NCI-H524 (cell line): ENCODE results near the gene MPRIP.
"Not testable (repeated sequence)": the region's sequence is repeated elsewhere in the genome, so short reads cannot be mapped to it uniquely, and the experiment has no call there.

ENCODE experiments used
- DNase-seq, 2 experiments: peaks; one replicate each; lab custom pipeline; 2025; lab: John Stamatoyannopoulos, UW

Gene MPRIP

DNA sequence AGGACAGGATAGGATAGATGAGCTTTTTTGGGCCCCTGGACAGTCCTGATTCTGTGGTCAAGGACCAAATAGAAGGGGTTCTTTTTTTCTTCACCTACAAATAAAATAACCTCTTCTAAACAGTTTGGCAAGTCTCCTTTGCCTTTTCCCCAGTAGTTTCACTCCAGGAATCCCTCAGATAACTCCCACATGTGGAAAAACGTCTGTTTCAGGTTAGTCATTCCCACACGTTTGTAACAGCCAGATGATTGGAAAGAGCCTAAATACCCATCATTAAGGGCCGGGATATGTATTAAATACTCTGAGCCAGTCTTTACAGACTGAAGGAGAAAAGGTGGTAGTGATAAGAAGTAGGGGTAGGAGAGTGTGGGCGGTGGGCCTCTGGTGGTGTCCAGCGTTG is 105.6 kb downstream of the MPRIP start:
- DNase-seq: no peak

DNA sequence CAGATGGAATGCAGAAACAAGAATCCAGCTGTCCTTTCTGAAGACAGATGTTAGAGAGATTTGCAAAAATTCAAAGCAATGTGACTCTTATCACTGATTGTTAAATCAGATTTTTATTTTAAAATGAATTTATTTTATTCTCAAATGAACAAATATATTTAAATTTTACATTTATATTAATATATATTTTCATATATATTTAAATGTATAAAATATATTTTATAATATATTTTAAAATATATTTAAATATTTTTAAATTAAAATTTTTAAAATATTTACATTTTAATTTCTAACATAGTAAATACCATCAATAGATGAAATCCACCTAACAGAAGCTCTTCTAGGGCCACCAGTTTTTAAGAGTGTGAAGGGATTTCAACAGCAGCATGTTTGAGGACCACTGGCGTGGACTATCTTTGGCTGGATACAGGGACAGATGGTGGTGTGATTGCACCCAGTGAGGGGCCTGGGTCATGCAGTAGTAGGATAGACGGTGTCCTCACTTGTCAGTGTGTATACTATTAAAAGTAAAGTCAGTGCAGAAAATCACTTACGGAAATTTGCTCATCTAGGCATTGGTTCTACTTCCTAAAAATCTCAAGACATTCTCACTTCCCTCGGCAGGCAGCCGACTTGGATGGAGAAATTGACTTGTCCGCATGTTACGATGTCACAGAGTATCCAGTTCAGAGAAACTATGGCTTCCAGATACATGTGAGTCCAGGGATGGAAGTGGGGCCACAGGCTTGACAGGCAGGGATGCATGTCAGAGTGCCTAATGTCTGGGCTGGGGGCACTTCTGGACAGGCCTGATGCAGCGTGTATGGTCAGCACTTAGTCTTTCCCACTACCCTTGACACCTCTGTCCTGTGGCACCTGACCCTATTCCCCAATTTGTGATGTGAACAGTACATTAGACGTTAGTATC is 107.5 kb downstream of the MPRIP start:
- peak in 1 of 2 experiments; percentile 48 for DNase-seq

- DNase-seq: no peak
Observed at GRCh38 chr17:17150448-17150800, 108.2 kb downstream of the MPRIP start.

- DNase-seq: no peak
Observed at GRCh38 chr17:17151055-17151454, 108.8 kb downstream of the MPRIP start.

DNA sequence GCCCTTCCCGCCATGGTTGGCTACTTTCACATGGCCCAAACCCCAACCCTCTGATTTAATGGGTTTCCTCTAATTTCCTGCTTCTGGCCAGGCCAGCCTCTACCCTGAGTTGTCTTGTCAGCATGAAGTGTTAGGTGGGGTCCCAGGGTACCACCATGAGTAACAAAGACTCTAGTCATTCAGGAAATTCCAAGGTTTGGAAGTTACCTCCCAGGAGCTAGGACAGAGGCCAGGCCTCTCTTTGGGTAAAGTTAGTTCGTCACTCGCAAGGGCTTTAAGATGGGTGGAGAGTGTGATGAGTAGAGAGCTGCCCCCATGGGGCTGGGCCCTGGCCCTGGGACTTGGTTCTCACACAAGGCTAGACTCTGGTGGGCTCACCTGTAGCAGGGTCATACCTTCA is 109.3 kb downstream of the MPRIP start:
- no peak for DNase-seq

DNA sequence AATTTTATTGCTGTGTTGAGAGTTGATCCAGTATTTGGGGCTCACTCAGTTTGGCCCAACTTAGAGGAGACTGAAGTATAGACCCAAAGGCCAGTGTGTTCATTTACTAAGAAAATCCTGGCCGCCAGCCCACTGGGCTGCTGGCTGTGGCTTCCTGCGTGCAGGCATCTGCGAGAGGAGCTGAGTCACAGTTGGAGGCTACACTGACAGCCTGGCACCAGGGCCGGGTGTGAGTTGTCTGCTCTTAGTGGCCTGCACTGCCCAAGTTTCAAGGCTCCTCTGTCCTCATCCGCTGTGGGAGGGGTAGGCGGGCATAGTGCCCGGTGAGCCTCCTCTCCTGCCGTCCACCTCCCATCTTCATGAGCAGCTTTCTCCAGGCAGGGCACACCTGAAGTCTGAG is 109.7 kb downstream of the MPRIP start:
- no peak for DNase-seq

DNA sequence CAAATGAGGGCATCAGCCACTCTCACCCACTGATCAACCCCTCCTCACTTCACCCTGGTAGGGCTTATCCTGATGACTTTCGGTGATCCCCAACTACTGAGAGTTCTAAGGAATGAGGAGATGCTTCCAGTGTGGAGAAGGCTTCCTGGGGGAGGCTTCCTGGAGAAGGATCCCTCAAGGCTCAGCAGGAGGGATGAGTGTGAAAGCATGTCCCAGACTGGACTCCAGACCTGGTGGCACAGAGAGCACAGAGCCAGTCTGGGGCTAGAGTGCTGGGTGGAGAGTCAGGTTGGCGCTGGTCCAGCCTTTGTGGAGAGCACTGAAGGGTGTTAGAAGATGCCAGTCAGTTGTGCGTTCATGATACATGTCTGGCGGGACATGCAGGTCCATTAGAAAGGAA is 110.1 kb downstream of the MPRIP start:
- DNase-seq: no peak

DNA sequence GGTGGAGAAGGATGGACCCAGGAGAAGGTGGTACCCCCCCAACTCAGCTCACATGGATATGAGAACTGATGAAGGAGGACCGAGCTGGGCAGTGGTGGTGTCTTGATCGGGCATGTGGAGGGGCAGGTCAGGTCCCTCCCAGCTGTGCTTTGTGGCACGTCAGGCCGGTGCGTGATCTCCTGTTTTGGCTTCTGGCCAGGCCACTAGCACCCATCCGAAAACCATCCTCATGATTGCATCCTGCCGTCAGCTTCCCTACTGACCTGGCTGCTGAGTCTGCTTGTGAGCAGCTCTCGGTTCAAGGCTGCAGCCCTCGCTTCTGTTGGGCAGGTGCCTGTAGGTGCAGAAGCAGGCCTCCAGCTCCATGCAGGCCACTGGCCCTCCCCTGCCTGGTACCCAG is 110.8 kb downstream of the MPRIP start:
- DNase-seq: no peak

- DNase-seq: no peak
Observed at GRCh38 chr17:17153709-17154108, 111.5 kb downstream of the MPRIP start.

GRCh38 chr17:17154556-17154955 is 112.3 kb downstream of the MPRIP start:
- no peak for DNase-seq

- no peak for DNase-seq
Observed at GRCh38 chr17:17154981-17155380, 112.7 kb downstream of the MPRIP start.

DNA sequence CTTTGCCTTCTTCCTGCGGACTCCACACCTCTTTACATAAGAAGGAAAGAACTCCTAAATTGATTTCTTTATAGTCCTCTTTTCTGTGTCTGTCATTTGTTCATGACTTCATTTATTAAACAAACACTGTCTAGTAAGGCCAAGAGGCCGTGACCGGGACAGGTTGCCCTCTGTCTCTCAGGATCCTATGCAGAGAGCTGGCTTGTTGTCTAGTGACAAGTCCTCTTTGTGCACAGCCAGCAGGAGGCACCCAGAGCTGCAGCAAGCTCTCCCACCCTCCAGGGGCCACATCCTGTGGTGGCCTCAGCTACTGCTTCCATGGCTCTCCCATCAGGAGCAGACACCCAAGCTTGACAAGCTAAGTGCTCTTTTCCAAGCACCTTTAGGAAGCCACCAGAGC is 113.3 kb downstream of the MPRIP start:
- DNase-seq: no peak

- DNase-seq: no peak
Observed at GRCh38 chr17:17156107-17156506, 113.8 kb downstream of the MPRIP start.

- DNase-seq: no peak
Observed at GRCh38 chr17:17156511-17156910, 114.3 kb downstream of the MPRIP start.

DNA sequence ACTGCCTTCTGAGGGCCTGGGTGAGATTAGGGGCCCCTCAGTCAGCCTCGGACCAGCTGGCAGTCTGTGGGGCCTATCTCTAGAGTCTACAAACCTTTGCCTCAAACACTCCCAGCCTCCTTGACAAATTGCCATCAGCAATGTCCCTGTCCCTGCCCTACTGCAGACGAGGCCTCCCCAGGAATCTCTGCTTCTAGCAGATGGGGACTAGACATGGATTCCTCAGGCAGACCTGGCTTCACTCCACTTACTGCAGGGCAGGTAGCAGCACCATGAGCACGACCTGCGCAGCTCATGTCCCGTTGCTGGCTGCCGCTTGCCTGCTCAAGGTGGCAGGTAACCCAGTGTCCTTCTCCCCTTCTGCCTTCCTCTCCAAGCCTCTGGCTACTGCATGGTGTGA is 114.8 kb downstream of the MPRIP start:
- no peak for DNase-seq

DNA sequence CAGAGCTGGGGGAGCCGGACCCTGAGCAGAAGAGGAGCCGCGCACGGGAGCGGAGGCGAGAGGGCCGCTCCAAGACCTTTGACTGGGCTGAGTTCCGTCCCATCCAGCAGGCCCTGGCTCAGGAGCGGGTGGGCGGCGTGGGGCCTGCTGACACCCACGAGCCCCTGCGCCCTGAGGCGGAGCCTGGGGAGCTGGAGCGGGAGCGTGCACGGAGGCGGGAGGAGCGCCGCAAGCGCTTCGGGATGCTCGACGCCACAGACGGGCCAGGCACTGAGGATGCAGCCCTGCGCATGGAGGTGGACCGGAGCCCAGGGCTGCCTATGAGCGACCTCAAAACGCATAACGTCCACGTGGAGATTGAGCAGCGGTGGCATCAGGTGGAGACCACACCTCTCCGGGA is 116.2 kb downstream of the MPRIP start:
- DNase-seq: not testable (repeated sequence)

DNA sequence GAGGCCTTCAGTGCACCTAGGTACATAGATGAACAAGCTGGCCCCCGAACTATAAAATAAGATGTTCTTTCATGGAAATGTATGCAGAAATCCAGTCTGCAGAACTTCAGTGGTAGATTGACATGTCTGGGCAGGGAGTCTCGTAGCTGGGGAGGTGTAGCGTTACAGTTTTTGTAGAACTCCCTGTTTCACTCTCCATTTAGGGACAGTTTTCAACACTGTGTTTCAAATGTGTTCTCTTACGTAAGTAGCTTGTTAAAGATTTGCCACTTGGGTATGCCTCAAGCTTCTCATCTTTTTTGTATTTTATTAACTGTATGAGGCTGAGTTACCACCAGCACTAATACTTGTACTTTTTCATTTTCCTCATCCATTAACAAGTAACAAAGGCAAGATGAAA is 117.3 kb downstream of the MPRIP start:
- no peak for DNase-seq

DNA sequence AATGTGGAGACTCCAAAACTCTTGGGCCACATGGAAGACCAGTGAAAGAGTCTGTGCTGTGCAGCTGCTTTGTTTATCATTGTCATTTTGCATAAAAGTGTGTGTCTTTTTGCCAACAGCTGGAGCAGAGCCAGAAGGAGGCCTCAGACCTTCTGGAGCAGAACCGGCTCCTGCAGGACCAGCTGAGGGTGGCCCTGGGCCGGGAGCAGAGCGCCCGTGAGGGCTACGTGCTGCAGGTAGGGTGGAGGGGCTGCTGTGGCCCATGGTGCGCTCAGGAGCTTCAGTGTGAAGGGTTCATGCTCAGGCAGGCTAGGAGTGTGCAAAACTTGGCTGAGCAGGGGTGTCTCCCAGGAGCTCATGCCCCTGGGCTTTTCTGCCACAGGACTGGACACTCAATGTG is 118.9 kb downstream of the MPRIP start:
- DNase-seq: no peak

- DNase-seq: no peak
Observed at GRCh38 chr17:17161759-17162158, 119.5 kb downstream of the MPRIP start.

DNA sequence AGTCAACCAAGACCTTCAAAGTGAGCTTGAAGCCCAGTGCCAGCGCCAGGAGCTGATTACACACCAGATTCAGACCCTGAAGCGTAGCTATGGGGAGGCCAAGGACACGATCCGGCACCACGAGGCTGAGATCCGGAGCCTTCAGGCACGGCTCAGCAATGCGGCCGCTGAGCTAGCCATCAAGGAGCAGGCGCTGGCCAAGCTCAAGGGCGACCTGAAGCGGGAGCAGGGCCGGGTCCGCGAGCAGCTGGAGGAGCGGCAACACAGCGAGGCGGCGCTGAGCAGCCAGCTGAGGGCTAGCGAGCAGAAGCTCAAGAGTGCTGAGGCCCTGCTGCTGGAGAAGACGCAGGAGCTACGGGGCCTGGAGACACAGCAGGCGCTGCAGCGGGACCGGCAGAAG is 121.9 kb downstream of the MPRIP start:
- DNase-seq: no peak

DNA sequence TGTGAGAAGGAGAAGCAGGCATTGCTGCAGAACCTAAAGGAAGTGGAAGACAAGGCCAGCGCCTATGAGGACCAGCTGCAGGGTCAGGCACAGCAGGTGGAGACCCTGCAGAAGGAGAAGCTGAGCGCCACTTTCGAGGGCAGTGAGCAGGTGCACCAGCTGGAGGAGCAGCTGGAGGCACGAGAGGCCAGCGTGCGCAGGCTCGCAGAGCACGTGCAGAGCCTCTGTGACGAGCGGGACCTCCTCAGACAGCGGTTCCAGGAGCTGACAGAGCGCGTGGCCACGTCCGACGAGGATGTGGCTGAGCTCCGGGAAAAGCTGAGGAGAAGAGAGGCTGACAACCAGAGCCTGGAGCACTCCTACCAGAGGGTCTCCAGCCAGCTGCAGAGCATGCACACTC is 122.4 kb downstream of the MPRIP start:
- DNase-seq: peak in 1 of 2 experiments; percentile 25

- DNase-seq: no peak
Observed at GRCh38 chr17:17165666-17166308, 123.5 kb downstream of the MPRIP start.

DNA sequence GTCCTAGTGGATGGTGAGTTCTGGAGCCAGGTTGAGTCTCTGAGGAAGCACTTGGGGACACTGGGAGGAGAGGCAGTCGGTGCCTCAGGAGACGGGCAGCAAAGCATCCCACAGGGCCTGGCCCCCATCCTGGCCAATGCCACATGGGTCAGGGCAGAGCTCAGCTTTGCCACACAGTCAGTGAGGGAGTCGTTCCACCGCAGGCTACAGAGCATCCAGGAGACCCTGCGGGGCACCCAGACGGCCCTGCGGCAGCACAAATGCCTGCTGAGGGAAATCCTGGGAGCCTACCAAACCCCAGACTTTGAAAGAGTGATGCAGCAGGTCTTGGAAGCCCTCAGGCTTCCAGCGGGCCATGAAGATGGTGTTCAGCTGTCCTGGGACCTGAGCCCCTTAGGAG is 124.2 kb downstream of the MPRIP start:
- no peak for DNase-seq

GRCh38 chr17:17167356-17167755 is 125.1 kb downstream of the MPRIP start:
- no peak for DNase-seq
